Measurements from ENCODE around the gene THNSL1. TPM values are rescaled to one million over a fixed set of nuclear protein-coding genes. Genes with fewer than 3 reads are reported as not detected.
"Not testable (repeated sequence)": the region's sequence is repeated elsewhere in the genome, so short reads cannot be mapped to it uniquely, and the experiment has no call there.

Gene THNSL1
- 0.58 and 2.4 TPM in 2 replicates for total RNA-seq

GRCh38 chr10:25016376-25017153 is at the start of gene THNSL1:
TSS of gene THNSL1 (plus strand) at chr10:25016612. CDS start at chr10:25023224, 6,612 bp downstream.
- TF ChIP-seq, protein P1, sequence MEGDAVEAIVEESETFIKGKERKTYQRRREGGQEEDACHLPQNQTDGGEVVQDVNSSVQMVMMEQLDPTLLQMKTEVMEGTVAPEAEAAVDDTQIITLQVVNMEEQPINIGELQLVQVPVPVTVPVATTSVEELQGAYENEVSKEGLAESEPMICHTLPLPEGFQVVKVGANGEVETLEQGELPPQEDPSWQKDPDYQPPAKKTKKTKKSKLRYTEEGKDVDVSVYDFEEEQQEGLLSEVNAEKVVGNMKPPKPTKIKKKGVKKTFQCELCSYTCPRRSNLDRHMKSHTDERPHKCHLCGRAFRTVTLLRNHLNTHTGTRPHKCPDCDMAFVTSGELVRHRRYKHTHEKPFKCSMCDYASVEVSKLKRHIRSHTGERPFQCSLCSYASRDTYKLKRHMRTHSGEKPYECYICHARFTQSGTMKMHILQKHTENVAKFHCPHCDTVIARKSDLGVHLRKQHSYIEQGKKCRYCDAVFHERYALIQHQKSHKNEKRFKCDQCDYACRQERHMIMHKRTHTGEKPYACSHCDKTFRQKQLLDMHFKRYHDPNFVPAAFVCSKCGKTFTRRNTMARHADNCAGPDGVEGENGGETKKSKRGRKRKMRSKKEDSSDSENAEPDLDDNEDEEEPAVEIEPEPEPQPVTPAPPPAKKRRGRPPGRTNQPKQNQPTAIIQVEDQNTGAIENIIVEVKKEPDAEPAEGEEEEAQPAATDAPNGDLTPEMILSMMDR (conservative IDR thresholded peaks at IDR 0.05; ENCODE audit: low read depth, low read length), result no peak
- DNase-seq (ENCODE audit: low read depth), result peak; percentile 84
- H3K4me3 ChIP-seq (ENCODE audit: low read depth, low read length), result peak within 1 kb of the TSS; percentile 85

DNA sequence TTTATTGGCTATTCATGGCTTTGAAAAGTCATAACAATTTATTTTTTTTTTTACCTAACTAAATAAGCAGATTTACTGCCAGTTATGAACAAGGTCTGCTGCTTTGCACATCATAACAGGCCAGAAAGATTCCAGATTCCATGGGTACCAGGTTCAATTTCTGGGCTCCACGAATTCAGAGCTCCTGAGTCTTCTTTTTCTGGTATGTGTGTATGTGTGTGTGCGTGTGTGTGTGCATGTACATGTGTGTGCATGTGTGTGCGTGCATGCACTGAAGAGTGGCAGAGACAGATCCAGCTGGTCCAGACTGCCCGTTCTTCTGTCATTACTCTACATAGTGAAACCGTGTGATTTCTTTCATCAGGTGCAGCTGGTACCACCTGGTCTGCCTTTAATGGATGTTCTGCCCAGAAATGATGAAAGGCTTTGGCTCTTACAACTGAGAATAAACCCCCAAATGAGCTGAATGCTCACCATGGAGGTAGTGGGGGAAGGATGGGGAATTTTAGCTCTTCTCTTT is 49.4 kb upstream of the THNSL1 start:
- DNase-seq (ENCODE audit: low read depth), result no peak
- TF ChIP-seq, protein P1 (conservative IDR thresholded peaks at IDR 0.05; ENCODE audit: low read depth, low read length), result no peak

DNA sequence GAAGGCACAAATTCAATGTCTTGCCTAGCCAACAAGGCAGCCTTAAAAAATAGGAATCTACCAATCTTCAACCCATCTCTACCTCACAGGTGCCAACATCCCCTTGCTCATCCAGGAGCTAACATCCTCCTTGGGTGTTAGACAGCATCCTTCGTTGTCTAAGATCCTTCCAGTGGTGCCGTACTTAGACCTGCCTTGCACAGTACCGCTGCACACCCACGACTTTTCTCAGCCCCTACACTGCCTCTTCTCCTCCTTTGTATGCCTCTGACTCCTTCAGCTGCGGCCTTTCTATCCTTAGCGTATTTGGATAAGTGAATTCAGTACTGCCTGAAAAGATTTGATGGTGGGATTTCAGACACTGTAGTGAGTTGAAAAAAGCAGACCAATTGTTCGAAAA is 48.1 kb upstream of the THNSL1 start:
- no peak overlapping the region for H3K4me3 ChIP-seq (ENCODE audit: low read depth, low read length)
- no peak for DNase-seq (ENCODE audit: low read depth)
- TF ChIP-seq, protein P1 (conservative IDR thresholded peaks at IDR 0.05; ENCODE audit: low read depth, low read length), result no peak

More for the DNA sequence above, 49.4 kb upstream of the THNSL1 start:
- H3K4me3 ChIP-seq (ENCODE audit: low read depth, low read length), result no peak overlapping the region

- H3K4me3 ChIP-seq (ENCODE audit: low read depth, low read length); DNase-seq (ENCODE audit: low read depth): not testable (repeated sequence)
Measured at GRCh38 chr10:24968951-24969350, 47.5 kb upstream of the THNSL1 start.

DNA sequence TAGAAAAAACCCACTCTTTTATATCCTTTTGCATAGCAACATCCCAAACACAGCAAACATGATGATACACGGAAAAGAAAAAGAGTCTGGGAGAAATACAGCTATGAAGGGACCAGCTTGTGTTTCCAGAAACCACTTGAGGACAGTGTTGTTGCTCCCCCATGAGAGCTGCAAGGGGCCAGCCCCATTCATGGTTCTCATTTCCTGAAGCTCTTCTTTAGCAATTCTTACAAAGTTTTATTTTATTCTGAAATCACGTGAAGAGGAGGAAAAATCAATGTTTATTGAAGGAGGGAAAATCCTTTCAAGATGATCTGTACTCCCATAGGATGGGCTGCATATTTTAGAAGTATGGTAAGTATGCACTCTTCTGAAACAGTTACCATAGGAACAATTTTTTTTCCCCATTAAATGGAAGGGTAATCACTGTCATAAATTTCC is 46.6 kb upstream of the THNSL1 start:
- H3K4me3 ChIP-seq (ENCODE audit: low read depth, low read length), result no peak overlapping the region
- TF ChIP-seq, protein P1 (conservative IDR thresholded peaks at IDR 0.05; ENCODE audit: low read depth, low read length), result no peak
- DNase-seq (ENCODE audit: low read depth), result no peak

DNA sequence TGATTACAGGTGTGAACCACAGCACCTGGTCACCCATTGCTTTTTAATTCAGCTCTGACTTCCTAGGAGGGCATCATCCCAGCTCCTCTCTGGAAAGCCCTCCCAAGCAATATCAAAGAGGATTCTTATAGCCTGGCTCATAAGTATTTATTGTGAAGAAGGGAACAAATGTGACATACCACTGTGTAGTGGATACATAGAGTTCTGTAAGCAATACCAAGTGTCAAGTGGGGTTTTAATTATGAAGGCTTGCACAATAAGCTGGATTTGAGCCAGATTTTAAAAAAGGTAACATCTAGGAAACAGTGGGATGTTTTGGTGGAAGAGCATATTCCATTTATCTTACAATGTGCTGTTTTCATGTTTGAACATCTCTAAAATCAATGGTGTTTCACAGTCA is 45.0 kb upstream of the THNSL1 start:
- TF ChIP-seq, protein P1 (conservative IDR thresholded peaks at IDR 0.05; ENCODE audit: low read depth, low read length), result no peak
- DNase-seq (ENCODE audit: low read depth), result no peak

DNA sequence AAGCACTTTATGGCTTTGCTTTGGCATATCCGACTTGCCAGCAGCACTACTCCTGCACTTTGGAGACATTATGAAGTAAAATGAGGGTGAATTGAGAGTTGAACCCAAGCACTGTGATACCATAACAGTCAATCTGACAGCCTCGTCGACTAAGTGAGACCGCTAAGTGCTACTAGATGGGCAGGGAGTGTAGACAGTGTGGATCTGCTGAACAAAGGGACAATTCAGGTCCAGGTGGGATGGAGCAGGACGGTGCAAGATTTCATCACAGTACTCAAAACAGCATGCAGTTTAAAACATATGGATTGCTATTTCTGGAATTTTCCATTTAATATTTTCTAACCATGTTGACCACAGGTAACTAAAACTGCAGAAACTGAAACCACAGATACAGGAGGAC is 43.2 kb upstream of the THNSL1 start:
- no peak overlapping the region for H3K4me3 ChIP-seq (ENCODE audit: low read depth, low read length)
- TF ChIP-seq, protein P1 (conservative IDR thresholded peaks at IDR 0.05; ENCODE audit: low read depth, low read length), result no peak
- DNase-seq (ENCODE audit: low read depth), result no peak

More for the DNA sequence above, 45.0 kb upstream of the THNSL1 start:
- H3K4me3 ChIP-seq (ENCODE audit: low read depth, low read length), result no peak overlapping the region
